Transverse colon (tissue), 3 donors: ENCODE results near the gene TMEM163.

Source experiments
- EP300 ChIP-seq: sonication (generic); formaldehyde crosslinking; IDR thresholded peaks from one replicate; pipeline ENCODE4 v1.6.1; 2017; ENCODE audit warnings: antibody characterized with exemption, low read depth
- POLR2A ChIP-seq: fragments of 450-650 bp; IDR thresholded peaks from one replicate; pipeline ENCODE4 v1.6.1; 2016; ENCODE audit warnings: antibody characterized with exemption, mild to moderate bottlenecking, moderate library complexity
- TF ChIP-seq, protein P1 (sequence below), 5 experiments: fragments of 200-600 bp in 3 of 5; fragments of 450-650 bp in 2 of 5; sonication (generic) in 3 of 5; IDR thresholded peaks; 1 replicate in 2 of 5; 2 replicates in 3 of 5; pipeline ENCODE4 v1.5.1; 2016 to 2017; ENCODE audit warnings: antibody characterized with exemption in 5 of 5, inconsistent platforms in 3 of 5, mild to moderate bottlenecking in 2 of 5, moderate library complexity in 1 of 5

DNA sequence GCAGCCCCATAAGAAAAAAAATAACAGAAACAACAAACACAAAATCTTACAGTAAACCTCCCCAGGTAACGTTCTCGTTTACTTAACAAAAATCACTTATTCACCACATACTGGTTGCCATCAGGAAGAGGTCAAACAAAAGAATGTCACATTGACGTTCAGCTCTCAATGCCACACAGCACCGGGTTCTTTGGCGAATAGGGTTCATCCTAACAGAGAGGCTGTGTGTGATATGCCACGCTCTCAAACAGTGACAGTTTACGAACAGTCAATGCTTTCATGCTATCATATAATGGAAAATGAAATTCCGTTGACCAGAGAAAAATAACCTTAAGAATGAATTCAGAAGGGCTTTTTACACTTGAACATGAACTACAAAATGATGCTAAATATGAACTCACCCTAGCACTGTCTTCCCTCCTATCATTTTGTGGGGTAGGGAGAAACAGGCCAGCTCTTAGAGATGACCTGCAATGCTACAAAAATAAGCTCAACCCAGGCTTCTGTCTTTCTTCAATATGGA is 2.0 kb downstream of the TMEM163 start:
- TF ChIP-seq, protein P1, sequence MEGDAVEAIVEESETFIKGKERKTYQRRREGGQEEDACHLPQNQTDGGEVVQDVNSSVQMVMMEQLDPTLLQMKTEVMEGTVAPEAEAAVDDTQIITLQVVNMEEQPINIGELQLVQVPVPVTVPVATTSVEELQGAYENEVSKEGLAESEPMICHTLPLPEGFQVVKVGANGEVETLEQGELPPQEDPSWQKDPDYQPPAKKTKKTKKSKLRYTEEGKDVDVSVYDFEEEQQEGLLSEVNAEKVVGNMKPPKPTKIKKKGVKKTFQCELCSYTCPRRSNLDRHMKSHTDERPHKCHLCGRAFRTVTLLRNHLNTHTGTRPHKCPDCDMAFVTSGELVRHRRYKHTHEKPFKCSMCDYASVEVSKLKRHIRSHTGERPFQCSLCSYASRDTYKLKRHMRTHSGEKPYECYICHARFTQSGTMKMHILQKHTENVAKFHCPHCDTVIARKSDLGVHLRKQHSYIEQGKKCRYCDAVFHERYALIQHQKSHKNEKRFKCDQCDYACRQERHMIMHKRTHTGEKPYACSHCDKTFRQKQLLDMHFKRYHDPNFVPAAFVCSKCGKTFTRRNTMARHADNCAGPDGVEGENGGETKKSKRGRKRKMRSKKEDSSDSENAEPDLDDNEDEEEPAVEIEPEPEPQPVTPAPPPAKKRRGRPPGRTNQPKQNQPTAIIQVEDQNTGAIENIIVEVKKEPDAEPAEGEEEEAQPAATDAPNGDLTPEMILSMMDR (IDR thresholded peaks at IDR 0.05): no peak
- TF ChIP-seq POLR2A: no peak
- TF ChIP-seq EP300: no peak
